SK-MEL-5 (cell line): ENCODE data around the gene POF1B. TPM values are rescaled to one million over a fixed set of nuclear protein-coding genes. Genes with fewer than 3 reads are reported as not detected.
"Not testable (repeated sequence)": the region's sequence is repeated elsewhere in the genome, so short reads cannot be mapped to it uniquely, and the experiment has no call there.

Source experiments
- DNase-seq: peaks from one replicate; pipeline ENCODE4 v3.0.0-alpha.2; 2016; ENCODE audit warnings: low read depth, low spot score
- in situ Hi-C: cut with HindIII; loops from 2 replicates; pipeline ENCODE4 v1.10.0; 2016; ENCODE audit warnings: low sequenced_read_pairs, high pct_unique_total_duplicates, low pct_unique_long_range_greater_than_20kb
- polyA plus RNA-seq, 2 experiments: library from polyadenylated mRNA; depleted of rRNA; stranded (reverse); fragments of >200 nt; gene quantifications; 2 replicates each; pipeline ENCODE4 v1.2.3, GENCODE V29; 2015
- total RNA-seq: library from RNA; depleted of rRNA; stranded (reverse); fragments of >200 nt; shearing (Covaris generic); gene quantifications from 2 replicates; pipeline ENCODE4 v1.2.3, GENCODE V29; 2014; rRNA removed

Gene POF1B, protein sequence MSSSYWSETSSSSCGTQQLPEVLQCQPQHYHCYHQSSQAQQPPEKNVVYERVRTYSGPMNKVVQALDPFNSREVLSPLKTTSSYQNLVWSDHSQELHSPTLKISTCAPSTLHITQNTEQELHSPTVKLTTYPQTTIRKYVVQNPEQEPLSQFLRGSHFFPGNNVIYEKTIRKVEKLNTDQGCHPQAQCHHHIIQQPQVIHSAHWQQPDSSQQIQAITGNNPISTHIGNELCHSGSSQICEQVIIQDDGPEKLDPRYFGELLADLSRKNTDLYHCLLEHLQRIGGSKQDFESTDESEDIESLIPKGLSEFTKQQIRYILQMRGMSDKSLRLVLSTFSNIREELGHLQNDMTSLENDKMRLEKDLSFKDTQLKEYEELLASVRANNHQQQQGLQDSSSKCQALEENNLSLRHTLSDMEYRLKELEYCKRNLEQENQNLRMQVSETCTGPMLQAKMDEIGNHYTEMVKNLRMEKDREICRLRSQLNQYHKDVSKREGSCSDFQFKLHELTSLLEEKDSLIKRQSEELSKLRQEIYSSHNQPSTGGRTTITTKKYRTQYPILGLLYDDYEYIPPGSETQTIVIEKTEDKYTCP
- 0.08 and 0.21 TPM in 2 replicates for total RNA-seq
- 0.05 and 0.13 TPM in 2 replicates for polyA plus RNA-seq (2015; cell fraction: cytosol; rRNA removed)
- 0.28 and 0.57 TPM in 2 replicates for polyA plus RNA-seq (2015; cell fraction: nucleus; rRNA removed)

DNA sequence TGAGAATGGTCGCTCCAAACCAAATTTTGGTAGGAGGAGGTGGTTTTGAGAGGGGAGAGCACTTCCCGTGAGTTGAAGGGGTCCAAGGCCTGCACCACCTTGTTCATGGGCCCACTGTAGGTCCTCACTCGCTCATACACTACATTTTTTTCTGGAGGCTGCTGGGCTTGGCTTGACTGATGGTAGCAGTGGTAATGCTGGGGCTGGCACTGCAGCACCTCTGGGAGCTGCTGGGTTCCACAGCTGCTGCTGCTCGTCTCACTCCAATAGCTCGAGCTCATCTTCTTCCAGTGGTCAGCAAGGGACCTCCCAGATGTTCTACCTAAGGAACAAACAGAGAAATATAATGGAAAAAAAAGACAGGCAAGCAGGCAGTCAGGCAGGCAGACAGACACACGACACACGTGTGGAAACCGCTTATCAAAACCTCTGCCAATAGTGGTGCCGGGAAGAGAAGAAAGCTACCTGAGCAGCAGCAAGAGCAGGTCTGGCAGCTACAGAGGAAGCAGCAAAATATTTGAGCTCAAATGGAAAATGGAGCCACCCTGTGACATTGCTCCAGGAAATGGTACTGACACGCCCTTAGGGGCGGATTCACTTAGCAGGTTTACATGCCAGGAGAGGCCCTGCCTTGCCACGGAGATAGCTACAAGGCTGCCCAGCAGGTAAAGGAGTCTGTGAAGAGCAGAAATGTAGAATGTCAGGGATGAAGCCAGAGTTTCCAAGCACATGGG is at the start of gene POF1B:
TSS of gene POF1B (minus strand) at position 492 of the 734 bp plus-strand sequence. CDS start at position 281, 211 bp downstream.
- in situ Hi-C loops = no loop called here

DNA sequence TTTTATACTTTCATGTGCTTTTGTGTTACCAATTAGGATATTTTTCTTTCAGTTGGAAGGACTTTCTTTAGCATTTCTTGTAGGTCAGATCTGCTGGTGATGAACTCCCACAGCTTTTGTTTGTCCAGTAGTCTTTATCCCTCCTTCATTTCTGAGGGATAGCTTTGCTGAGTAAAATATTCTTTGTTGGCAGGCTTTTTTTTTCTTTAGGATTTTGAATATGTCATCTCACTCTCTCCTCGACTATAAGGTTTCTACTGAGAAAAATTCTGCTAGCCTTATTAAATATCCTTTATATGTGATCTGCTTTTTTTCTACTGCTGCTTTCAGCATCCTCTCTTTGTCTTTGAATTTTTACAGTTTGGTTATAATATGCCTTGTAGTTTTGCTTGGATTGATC is 49.6 kb upstream of the POF1B start:
- no peak for DNase-seq
- in situ Hi-C loops = no loop called here

More for the DNA sequence above, at the start of gene POF1B:
- no peak for DNase-seq

DNA sequence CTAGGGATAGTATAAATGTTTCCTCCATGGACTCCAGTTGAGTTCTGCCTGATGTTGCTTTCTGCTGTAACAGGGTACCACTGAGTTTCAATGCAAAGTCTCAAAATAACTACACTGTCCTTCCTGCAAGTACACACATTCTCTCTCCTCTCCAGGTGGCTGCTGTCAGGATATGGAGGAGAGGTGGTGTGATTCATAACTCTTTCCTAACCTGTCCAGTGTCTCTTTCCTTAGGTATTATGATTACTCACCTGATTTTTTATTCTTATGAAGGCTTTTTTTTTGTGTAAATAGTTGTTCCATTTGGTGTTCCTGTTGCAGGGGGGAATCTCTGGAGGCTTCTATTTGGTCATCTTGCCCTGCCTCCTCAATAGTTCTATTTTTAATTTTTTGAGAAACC is 39.8 kb upstream of the POF1B start:
- no peak for DNase-seq
- in situ Hi-C loops = no loop called here

DNA sequence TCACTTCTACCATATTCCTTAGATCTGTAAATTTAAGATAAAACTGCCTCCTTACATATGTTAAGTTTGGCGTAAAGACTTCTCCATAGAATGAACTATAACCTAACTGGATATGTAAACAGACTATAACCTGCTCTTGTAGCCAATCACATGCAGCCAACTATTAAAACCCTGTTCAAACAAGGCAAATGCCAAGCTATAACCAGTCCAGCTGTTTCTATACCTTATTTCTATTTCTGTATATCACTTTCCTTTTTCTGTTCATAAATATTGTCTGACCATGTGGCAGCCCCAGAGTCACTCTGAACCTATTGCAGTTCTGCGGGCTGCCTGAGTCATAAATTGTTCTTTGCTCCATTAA is 12.4 kb upstream of the POF1B start:
- in situ Hi-C loops = no loop called here

GRCh38 chrX:85391185-85391877 is 11.9 kb upstream of the POF1B start:
- in situ Hi-C loops = no loop called here
- DNase-seq = no peak

More for the DNA sequence above, 12.4 kb upstream of the POF1B start:
- no peak for DNase-seq

DNA sequence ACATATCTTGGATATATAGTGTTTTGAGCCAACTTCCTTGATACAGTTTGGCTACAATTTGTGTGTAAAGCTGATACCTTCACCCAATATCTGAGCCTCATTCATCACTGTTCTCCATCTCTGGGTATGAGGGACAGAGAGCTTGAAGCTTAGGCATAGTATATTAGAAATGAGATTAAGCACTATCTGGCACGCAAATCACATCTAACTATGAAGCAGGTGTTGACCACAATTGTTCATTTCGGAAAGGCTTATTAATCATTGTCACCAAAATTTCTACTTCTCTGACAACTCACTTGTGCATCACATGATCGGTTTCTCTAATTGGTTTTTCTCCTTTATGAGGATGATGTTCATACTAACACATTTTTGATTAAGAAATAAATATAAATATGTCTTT is 2.1 kb upstream of the POF1B start:
- DNase-seq = no peak
- in situ Hi-C loops = no loop called here

DNA sequence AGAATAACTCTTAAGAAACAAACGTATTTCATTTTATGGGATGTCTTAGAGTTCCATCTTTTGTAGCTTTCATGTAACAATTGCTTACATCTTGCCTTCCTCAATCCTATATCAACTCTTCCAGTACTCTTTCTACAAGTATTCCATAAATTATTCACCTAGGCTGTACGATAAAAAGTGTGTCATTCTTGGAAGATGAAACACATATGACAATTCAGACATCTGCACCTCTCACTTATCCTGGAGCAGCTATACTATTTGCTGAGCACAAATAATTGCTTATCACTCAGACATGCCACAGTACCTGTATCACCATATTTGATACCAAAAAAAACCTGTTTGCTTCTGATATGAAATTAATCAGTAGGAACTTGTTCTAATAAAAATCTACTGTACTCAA is 1.0 kb downstream of the POF1B start:
- no peak for DNase-seq
- in situ Hi-C loops = no loop called here

DNA sequence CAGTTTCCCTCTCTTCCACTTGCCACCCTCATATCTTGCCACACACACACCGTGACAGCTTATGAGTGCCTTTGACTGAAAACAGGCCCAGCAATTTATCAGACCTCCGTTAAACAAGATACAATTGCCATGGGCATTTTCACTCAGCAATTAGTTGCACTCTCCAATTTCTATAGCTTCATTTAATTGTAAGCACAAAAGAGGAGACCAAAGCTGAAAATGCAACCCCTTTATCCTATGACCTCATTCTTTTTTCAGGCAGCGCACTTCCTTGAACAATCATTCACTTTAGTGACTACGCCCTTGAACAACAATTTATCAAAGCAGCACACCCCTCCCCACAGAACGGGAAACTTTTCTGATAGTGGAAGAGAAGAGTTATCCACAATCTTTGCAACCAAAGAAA is 4.1 kb downstream of the POF1B start:
- in situ Hi-C loops = no loop called here
- DNase-seq = no peak

- DNase-seq = peak; percentile 12
- in situ Hi-C loops = no loop called here
These were observed 14.0 kb downstream of the POF1B start for GRCh38 chrX:85365370-85365995.

GRCh38 chrX:85359051-85359450 is 20.4 kb downstream of the POF1B start:
- in situ Hi-C loops = no loop called here
- DNase-seq = no peak

- in situ Hi-C loops = no loop called here
- DNase-seq = no peak
These were observed 33.9 kb downstream of the POF1B start for GRCh38 chrX:85345523-85345922.

DNA sequence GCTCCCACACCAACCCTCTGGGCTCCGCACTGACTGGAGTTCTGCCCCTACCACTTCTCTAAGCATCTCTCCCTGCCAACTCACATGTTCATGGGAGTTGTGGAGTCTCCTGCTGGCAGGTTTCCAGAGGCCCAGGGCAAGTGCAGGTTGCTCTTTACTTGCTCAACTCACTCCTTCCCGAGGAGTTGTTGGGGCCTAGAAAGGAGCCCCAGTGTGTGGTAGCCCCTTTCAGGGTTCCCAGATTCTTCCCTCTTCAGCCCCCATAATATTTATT is 52.5 kb downstream of the POF1B start:
- in situ Hi-C loops = no loop called here
- DNase-seq = no peak

GRCh38 chrX:85326234-85327059 is 53.0 kb downstream of the POF1B start:
- no peak for DNase-seq
- in situ Hi-C loops = no loop called here

DNA sequence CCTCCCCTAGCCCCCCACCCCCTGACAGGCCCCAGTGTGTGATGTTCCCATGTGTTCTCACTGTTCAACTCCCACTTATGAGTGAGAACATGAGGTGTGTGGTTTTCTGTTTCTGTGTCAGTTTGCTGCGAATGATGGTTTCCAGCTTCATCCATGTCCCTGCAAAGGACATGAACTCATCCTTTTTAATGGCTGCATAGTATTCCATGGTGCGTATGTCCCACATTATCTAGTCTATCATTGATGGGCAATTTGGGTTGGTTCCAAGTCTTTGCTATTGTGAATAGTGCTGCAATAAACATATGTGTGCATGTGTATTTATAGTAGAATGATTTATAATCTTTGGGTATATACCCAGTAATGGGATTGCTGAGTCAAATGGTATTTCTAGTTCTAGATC is 68.1 kb downstream of the POF1B start:
- in situ Hi-C loops, DNase-seq: not testable (repeated sequence)

DNA sequence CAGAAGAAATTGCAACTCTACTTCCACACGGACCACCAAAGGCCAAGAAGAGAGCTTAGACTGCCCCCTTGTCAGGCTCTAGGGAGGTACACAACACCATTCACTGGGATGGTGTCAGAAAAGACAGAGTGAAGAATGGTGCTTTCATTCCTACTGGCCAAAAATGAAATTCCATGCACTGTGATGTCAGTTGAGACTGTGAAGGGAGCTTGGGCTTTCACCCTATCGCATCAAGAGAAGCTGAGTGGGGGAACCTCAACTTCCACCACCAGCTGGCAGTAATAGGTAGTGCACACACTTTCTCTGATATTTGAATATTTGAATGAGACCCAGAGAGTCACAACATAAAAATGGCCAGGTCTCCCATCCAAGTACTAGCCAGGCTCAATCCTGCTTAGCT is 69.7 kb downstream of the POF1B start:
- in situ Hi-C loops = no loop called here
- DNase-seq = peak; percentile 65

DNA sequence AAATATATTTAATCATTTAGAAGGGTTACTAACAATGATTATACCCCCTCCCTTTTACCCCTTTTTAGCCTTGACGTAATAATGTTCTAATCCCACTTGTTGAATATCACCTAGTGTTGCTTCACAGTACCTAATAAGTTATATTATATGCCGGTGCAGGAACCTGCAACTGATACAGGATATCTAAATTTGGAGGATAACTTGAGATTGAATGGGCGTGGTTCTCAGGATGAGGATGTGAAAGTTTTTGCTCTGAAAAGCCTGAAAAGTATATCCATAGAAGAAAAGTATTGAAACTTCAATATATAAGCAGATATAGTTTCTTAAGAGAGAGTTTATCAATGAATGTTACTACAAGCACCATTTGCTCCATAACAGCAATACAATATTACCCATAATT is 75.9 kb downstream of the POF1B start:
- no peak for DNase-seq
- in situ Hi-C loops = no loop called here
